ENCODE data around the gene PUDP.

PUDP gene

GRCh38 chrX:7067256-7067655 is 80.7 kb downstream of the PUDP start:
- Mint-ChIP-seq H3K9me3 (no peaks in the 10 kb centered on the region), H3K4me1 (ENCODE audit: low read depth) (peaks cover 16% of the 10 kb centered on the region), H3K27me3 (no peaks in the 10 kb centered on the region), H3K4me3 (no peak overlapping the region), H3K27ac (no peak overlapping the region), H3K36me3 (ENCODE audit: low read depth) (peaks cover 44% of the 10 kb centered on the region)
- intact Hi-C loops (cut with micrococcal nuclease) = no loop called here

- Mint-ChIP-seq H3K9me3 (no peaks in the 10 kb centered on the region), H3K27ac (no peak overlapping the region)
- intact Hi-C loops (cut with micrococcal nuclease) = no loop called here
These were observed 82.5 kb downstream of the PUDP start for GRCh38 chrX:7065473-7065872.

GRCh38 chrX:7062903-7063302 is 85.0 kb downstream of the PUDP start:
- H3K27me3 Mint-ChIP-seq = no peaks in the 10 kb centered on the region

More at GRCh38 chrX:7065473-7065872, 82.5 kb downstream of the PUDP start:
- Mint-ChIP-seq H3K4me1 (ENCODE audit: low read depth) (peaks cover 10% of the 10 kb centered on the region), H3K4me3 (no peak overlapping the region), H3K27me3 (no peaks in the 10 kb centered on the region), H3K36me3 (ENCODE audit: low read depth) (peaks cover 40% of the 10 kb centered on the region)

DNA sequence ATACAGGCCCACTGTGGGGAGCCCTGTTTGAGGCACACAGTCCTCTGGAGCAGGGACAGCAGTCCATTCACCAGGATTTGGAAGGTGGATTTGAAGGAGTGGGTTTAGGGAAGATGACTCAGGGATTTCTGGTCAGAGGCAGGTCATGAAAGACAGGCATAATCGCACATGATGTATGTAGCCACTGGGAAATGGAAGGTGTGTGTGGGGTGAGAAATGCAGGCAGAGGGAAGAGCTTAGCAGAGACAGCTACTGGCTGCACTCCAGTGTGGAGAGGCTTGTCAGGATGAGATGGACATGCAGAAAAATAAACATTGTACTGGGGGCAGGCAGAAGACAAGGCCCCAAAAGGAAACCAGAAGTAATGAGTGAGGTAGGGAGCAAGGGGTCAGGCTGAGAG is 85.7 kb downstream of the PUDP start:
- H3K9me3 Mint-ChIP-seq = no peaks in the 10 kb centered on the region
- peaks cover 37% of the 10 kb centered on the region for H3K36me3 Mint-ChIP-seq (ENCODE audit: low read depth)
- intact Hi-C loops (cut with micrococcal nuclease) = no loop called here
- H3K4me3 Mint-ChIP-seq = no peak overlapping the region
- H3K4me1 Mint-ChIP-seq (ENCODE audit: low read depth) = no peaks in the 10 kb centered on the region
- no peaks in the 10 kb centered on the region for H3K27me3 Mint-ChIP-seq
- H3K27ac Mint-ChIP-seq = no peak overlapping the region

More at GRCh38 chrX:7062903-7063302, 85.0 kb downstream of the PUDP start:
- H3K4me3 Mint-ChIP-seq = no peak overlapping the region
- no peak overlapping the region for H3K27ac Mint-ChIP-seq
- H3K36me3 Mint-ChIP-seq (ENCODE audit: low read depth) = peaks cover 37% of the 10 kb centered on the region
- no peaks in the 10 kb centered on the region for H3K4me1 Mint-ChIP-seq (ENCODE audit: low read depth)
- intact Hi-C loops (cut with micrococcal nuclease) = no loop called here
- H3K9me3 Mint-ChIP-seq = no peaks in the 10 kb centered on the region

GRCh38 chrX:7061429-7061828 is 86.5 kb downstream of the PUDP start:
- Mint-ChIP-seq H3K36me3 (ENCODE audit: low read depth) (peaks cover 43% of the 10 kb centered on the region), H3K4me1 (ENCODE audit: low read depth) (no peaks in the 10 kb centered on the region), H3K27ac (no peak overlapping the region), H3K9me3 (no peaks in the 10 kb centered on the region), H3K4me3 (no peak overlapping the region), H3K27me3 (no peaks in the 10 kb centered on the region)
- intact Hi-C loops (cut with micrococcal nuclease) = no loop called here

DNA sequence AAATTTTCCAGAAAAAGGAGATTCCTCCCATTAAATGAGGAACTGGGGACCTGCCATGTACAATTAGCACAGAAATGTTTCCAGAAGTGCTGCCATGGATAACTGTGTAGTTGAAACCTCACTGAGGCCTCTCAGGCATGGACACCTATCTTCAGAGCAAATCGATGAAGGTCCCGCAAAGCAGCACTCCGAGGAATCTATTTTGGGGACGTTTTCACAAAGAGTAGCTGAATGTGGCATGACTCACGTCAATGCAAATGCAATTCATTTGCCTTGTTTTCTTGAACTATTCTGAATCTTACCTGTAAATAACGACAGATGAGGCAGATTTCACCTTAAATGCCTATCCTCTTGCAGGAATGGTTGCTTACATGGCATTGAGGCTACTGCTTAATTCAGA is 87.5 kb downstream of the PUDP start:
- peaks cover 45% of the 10 kb centered on the region for H3K36me3 Mint-ChIP-seq (ENCODE audit: low read depth)
- no peaks in the 10 kb centered on the region for H3K9me3 Mint-ChIP-seq
- no peak overlapping the region for H3K27ac Mint-ChIP-seq
- no peak overlapping the region for H3K4me3 Mint-ChIP-seq
- H3K4me1 Mint-ChIP-seq (ENCODE audit: low read depth) = no peaks in the 10 kb centered on the region
- intact Hi-C loops (cut with micrococcal nuclease) = no loop called here
- H3K27me3 Mint-ChIP-seq = no peaks in the 10 kb centered on the region

GRCh38 chrX:7059859-7060258 is 88.1 kb downstream of the PUDP start:
- Mint-ChIP-seq H3K27me3 (no peaks in the 10 kb centered on the region), H3K4me3 (no peak overlapping the region), H3K4me1 (ENCODE audit: low read depth) (no peaks in the 10 kb centered on the region), H3K36me3 (ENCODE audit: low read depth) (peaks cover 45% of the 10 kb centered on the region), H3K9me3 (no peaks in the 10 kb centered on the region), H3K27ac (no peak overlapping the region)
- intact Hi-C loops (cut with micrococcal nuclease) = no loop called here

DNA sequence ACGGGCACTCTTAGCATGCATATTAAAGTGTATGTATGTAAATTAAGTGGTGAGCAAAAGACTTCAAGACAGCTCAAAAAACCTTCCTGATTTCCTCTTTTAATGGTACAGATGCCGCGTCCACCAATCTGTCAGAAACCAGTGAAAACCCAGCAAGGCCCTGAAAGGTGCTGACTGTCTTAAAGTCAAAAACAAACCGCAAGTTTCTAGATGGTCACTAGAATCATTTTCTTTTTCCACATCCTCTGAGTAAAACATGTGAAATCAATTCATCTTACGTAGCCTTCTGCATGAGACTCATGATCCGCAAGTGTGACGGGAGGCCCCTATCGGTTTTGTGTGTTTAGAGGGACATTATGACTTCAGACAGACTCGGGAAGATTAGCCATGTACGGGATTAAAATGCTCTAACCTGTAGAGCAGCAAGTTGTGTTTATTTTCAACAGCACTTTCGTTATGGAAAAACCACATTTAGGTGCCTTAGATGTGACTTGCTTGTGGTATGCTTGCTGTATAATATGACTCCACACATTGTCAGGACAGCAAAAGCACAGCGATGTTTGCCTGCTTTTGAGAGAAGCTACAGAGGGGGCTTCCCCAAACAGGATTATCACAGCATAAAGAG is 88.6 kb downstream of the PUDP start:
- intact Hi-C loops (cut with micrococcal nuclease) = no loop called here
- Mint-ChIP-seq H3K9me3 (no peaks in the 10 kb centered on the region), H3K4me1 (ENCODE audit: low read depth) (no peaks in the 10 kb centered on the region), H3K36me3 (ENCODE audit: low read depth) (peaks cover 45% of the 10 kb centered on the region), H3K27ac (no peak overlapping the region), H3K27me3 (no peaks in the 10 kb centered on the region), H3K4me3 (no peak overlapping the region)

GRCh38 chrX:7055386-7056137 is 92.4 kb downstream of the PUDP start:
- Mint-ChIP-seq H3K4me1 (ENCODE audit: low read depth) (no peaks in the 10 kb centered on the region), H3K27me3 (no peaks in the 10 kb centered on the region), H3K36me3 (ENCODE audit: low read depth) (peaks cover 55% of the 10 kb centered on the region), H3K4me3 (no peak overlapping the region), H3K27ac (no peak overlapping the region), H3K9me3 (no peaks in the 10 kb centered on the region)
- intact Hi-C loops (cut with micrococcal nuclease) = no loop called here

GRCh38 chrX:7054219-7055216 is 93.4 kb downstream of the PUDP start:
- Mint-ChIP-seq H3K9me3 (no peaks in the 10 kb centered on the region), H3K27me3 (no peaks in the 10 kb centered on the region), H3K4me1 (ENCODE audit: low read depth) (no peaks in the 10 kb centered on the region), H3K36me3 (ENCODE audit: low read depth) (peaks cover 61% of the 10 kb centered on the region), H3K27ac (no peak overlapping the region), H3K4me3 (no peak overlapping the region)
- intact Hi-C loops (cut with micrococcal nuclease) = no loop called here

DNA sequence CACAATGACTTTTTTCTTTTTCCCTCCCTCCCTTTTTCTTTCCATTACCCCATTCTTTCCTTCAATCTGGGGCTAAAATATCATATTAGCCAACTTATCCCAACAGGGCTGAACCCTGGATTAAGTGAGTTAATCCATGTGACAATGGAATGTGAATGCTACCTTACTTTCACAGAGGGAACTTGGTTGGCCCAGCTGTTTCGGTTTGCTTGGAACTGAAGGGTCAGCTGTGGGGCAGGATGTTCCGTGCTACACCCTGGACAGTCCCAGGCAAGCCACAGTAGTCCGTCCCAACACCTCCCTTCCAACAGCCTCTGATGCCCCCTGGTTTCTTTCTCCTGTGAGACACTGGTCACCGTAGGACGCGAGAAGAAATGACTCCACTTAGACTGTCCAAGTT is 95.4 kb downstream of the PUDP start:
- intact Hi-C loops (cut with micrococcal nuclease) = no loop called here
- Mint-ChIP-seq H3K27ac (no peak overlapping the region), H3K36me3 (ENCODE audit: low read depth) (peaks cover 54% of the 10 kb centered on the region), H3K27me3 (no peaks in the 10 kb centered on the region), H3K9me3 (no peaks in the 10 kb centered on the region), H3K4me3 (no peak overlapping the region), H3K4me1 (ENCODE audit: low read depth) (no peaks in the 10 kb centered on the region)

GRCh38 chrX:7050271-7050670 is 97.7 kb downstream of the PUDP start:
- H3K27ac Mint-ChIP-seq = no peak overlapping the region
- H3K27me3 Mint-ChIP-seq = no peaks in the 10 kb centered on the region
- H3K4me1 Mint-ChIP-seq (ENCODE audit: low read depth) = no peaks in the 10 kb centered on the region
- no peak overlapping the region for H3K4me3 Mint-ChIP-seq
- intact Hi-C loops (cut with micrococcal nuclease) = no loop called here
- H3K9me3 Mint-ChIP-seq = no peaks in the 10 kb centered on the region
- H3K36me3 Mint-ChIP-seq (ENCODE audit: low read depth) = peaks cover 46% of the 10 kb centered on the region

GRCh38 chrX:7047951-7048350 is 100.0 kb downstream of the PUDP start:
- no peak overlapping the region for H3K4me3 Mint-ChIP-seq
- H3K4me1 Mint-ChIP-seq (ENCODE audit: low read depth) = no peaks in the 10 kb centered on the region
- no peak overlapping the region for H3K27ac Mint-ChIP-seq
- H3K27me3 Mint-ChIP-seq = no peaks in the 10 kb centered on the region
- no peaks in the 10 kb centered on the region for H3K9me3 Mint-ChIP-seq
- peaks cover 45% of the 10 kb centered on the region for H3K36me3 Mint-ChIP-seq (ENCODE audit: low read depth)
- intact Hi-C loops (cut with micrococcal nuclease) = no loop called here
